GM12878 (cell line): ENCODE data around the gene PTPN21. TPM values are rescaled to one million over a fixed set of nuclear protein-coding genes. Genes with fewer than 3 reads are reported as not detected.

Experiments
- ATAC-seq: fragments of 200-7000 bp; cut with Tn5 transposase; 3 replicates; pipeline ENCODE4 v1.9.1; 2020; ENCODE audit warnings: mild to moderate bottlenecking, moderate library complexity
- BruUV-seq: library from RNA; stranded (reverse); fragments of 400-500 nt; replicated peaks from 2 replicates; lab custom pipeline; 2021; lab: Mats Ljungman, UMichigan
- CTCF ChIA-PET: fragments of 300-600 bp; sonication (Branson Sonifier 250); formaldehyde crosslinking; extraction: SDS; loops from one replicate; lab custom pipeline; 2021; ENCODE audit warnings: inconsistent platforms; lab: Yijun Ruan, JAX
- POLR2A ChIA-PET: fragments of 350-600 bp; formaldehyde crosslinking; extraction: SDS; loops from one replicate; lab custom pipeline; 2021; ENCODE audit warnings: inconsistent platforms; lab: Charles Lee
- RAD21 ChIA-PET: fragments of 300-600 bp; sonication (Branson Sonifier 250); formaldehyde crosslinking; loops from one replicate; lab custom pipeline; 2023; ENCODE audit warnings: antibody characterized with exemption; ENCODE audit not compliant: unreplicated experiment; lab: Charles Lee
- SMC1A ChIA-PET: fragments of 300-600 bp; sonication (Branson Sonifier 250); formaldehyde crosslinking; loops from one replicate; lab custom pipeline; 2023; ENCODE audit not compliant: unreplicated experiment, uncharacterized antibody; lab: Charles Lee
- DNase-seq: peaks from one replicate; pipeline ENCODE4 v3.0.0-alpha.2; 2011; ENCODE audit warnings: low read depth, low spot score
- FAIRE-seq: peaks from 3 replicates; lab custom pipeline; 2011; peaks lifted over from hg19 to GRCh38; lab: Jason Lieb, UNC
- H2AFZ ChIP-seq: 2 replicates; pipeline ENCODE4 v1.6.0; 2011; ENCODE audit warnings: low read depth, low read length, control low read depth; ENCODE audit not compliant: control insufficient read depth
- H3K27ac ChIP-seq: 2 replicates; pipeline ENCODE4 v1.5.1; 2011; ENCODE audit warnings: control low read depth; ENCODE audit not compliant: control insufficient read depth, insufficient read depth
- H3K27me3 ChIP-seq, 2 experiments: replicated peaks in 1 of 2; 2 replicates each; pipeline versions ENCODE4 v1.6.0 to v1.6.1; 2011; ENCODE audit warnings: low read length in 1 of 2; ENCODE audit not compliant: control insufficient read depth in 2 of 2, insufficient read depth in 2 of 2
- H3K36me3 ChIP-seq, 2 experiments: 2 replicates each; pipeline ENCODE4 v1.5.1; 2011; ENCODE audit warnings: low read length in 1 of 2; ENCODE audit not compliant: control insufficient read depth in 2 of 2, insufficient read depth in 2 of 2
- H3K4me1 ChIP-seq: 2 replicates; pipeline ENCODE4 v1.6.1; 2011; ENCODE audit warnings: mild to moderate bottlenecking, low read length, moderate library complexity, mixed read lengths; ENCODE audit not compliant: control insufficient read depth, insufficient read depth
- H3K4me2 ChIP-seq: 2 replicates; pipeline ENCODE4 v1.6.0; 2011; ENCODE audit warnings: control low read depth; ENCODE audit not compliant: control insufficient read depth, insufficient read depth
- H3K4me3 ChIP-seq: fragments of 200-600 bp; sonication (generic); 2 replicates; pipeline ENCODE4 v1.5.1; 2016
- H3K79me2 ChIP-seq: 2 replicates; pipeline ENCODE4 v1.6.0; 2011; ENCODE audit warnings: low read length; ENCODE audit not compliant: control insufficient read depth, insufficient read depth
- H3K9ac ChIP-seq: 2 replicates; pipeline ENCODE4 v1.8.0; 2011; ENCODE audit warnings: low read length, control low read depth, mixed read lengths; ENCODE audit not compliant: control insufficient read depth, insufficient read depth
- H3K9me3 ChIP-seq: replicated peaks from 3 replicates; pipeline ENCODE4 v1.5.1; 2011; ENCODE audit warnings: mild to moderate bottlenecking, low read length; ENCODE audit not compliant: control insufficient read depth, insufficient read depth
- H4K20me1 ChIP-seq: 2 replicates; pipeline ENCODE4 v1.6.0; 2011; ENCODE audit not compliant: control insufficient read depth, insufficient read depth
- ATF7 ChIP-seq: fragments of 450-650 bp; IDR thresholded peaks from 2 replicates; pipeline ENCODE4 v1.6.1; 2016; ENCODE audit warnings: low read depth, mild to moderate bottlenecking
- EZH2 ChIP-seq: IDR thresholded peaks from 2 replicates; pipeline ENCODE4 v1.6.1; 2012; ENCODE audit warnings: low read depth, mild to moderate bottlenecking, control low read depth, inconsistent platforms, low read length, borderline replicate concordance; ENCODE audit not compliant: control insufficient read depth
- HDAC2 ChIP-seq: fragments of 200-600 bp; sonication (generic); IDR thresholded peaks from 2 replicates; pipeline ENCODE4 v1.6.1; 2017
- MYB ChIP-seq: fragments of 150-350 bp; IDR thresholded peaks from 2 replicates; pipeline ENCODE4 v1.6.1; 2014; ENCODE audit warnings: mild to moderate bottlenecking, low read depth, low read length, borderline replicate concordance
- MYC ChIP-seq: IDR thresholded peaks from 2 replicates; pipeline ENCODE4 v1.6.1; 2011; ENCODE audit warnings: mild to moderate bottlenecking, low read length, moderate library complexity, inconsistent platforms; ENCODE audit not compliant: insufficient read depth, insufficient replicate concordance, insufficient read length, severe bottlenecking
- RFX5 ChIP-seq: IDR thresholded peaks from 2 replicates; pipeline ENCODE4 v1.6.1; 2011; ENCODE audit warnings: low read depth, low read length, improper control_type of control experiment
- STAT1 ChIP-seq: fragments of 450-650 bp; conservative IDR thresholded peaks from 2 replicates; pipeline ENCODE4 v1.6.1; 2014; ENCODE audit warnings: antibody characterized with exemption, mild to moderate bottlenecking
- STAT3 ChIP-seq: IDR thresholded peaks from 2 replicates; pipeline ENCODE4 v1.6.1; 2011; ENCODE audit warnings: low read depth, low read length, improper control_type of control experiment
- TARDBP ChIP-seq: IDR thresholded peaks from 2 replicates; pipeline ENCODE4 v1.6.1; 2016; ENCODE audit warnings: borderline replicate concordance
- ZNF24 ChIP-seq: fragments of 450-650 bp; IDR thresholded peaks from 2 replicates; pipeline ENCODE4 v1.6.1; 2017; ENCODE audit warnings: antibody characterized with exemption, mild to moderate bottlenecking
- ZNF274 ChIP-seq: IDR thresholded peaks from one replicate; pipeline ENCODE4 v1.8.0; 2011; ENCODE audit not compliant: insufficient read length, insufficient read depth
- WGBS: methylation state at CpG from one replicate; pipeline ENCODE4 v1.1.6; 2016; ENCODE audit warnings: low lambda C conversion rate; ENCODE audit not compliant: insufficient replicate concordance, insufficient coverage; ENCODE audit errors: missing lambda C conversion rate; 5-methylcytosine and 5-hydroxymethylcytosine counted together
- in situ Hi-C: fragments of 300-500 bp; cut with MboI; formaldehyde crosslinking; loops from 9 replicates; pipeline ENCODE4 v1.14.3; 2018; ENCODE audit warnings: mixed read lengths
- intact Hi-C: fragments of 100-400 bp; cut with micrococcal nuclease; formaldehyde crosslinking; loops from one replicate; pipeline ENCODE4 v1.14.2; 2022; ENCODE audit not compliant: unreplicated experiment
- polyA plus RNA-seq, 11 experiments: library from polyadenylated mRNA; depleted of rRNA in 4 of 11; unstranded in 6 of 11; stranded (reverse) in 5 of 11; fragments of >200 nt; fragmentation: Nextera tagmentation in 4 of 11; fragmentation: Illumina TruSeq in 1 of 11; extraction: Ambion mirVana in 4 of 11; extraction: Trizol in 1 of 11; gene quantifications; 1 replicate in 1 of 11; 2 replicates in 10 of 11; pipeline versions ENCODE4 v1.2.1 to v1.2.3, GENCODE V29; 2011 to 2016; ENCODE audit warnings: inconsistent platforms in 2 of 11, missing spikeins in 2 of 11, low read depth in 1 of 11
- total RNA-seq, 4 experiments: library from RNA; depleted of rRNA in 3 of 4; stranded (reverse); fragments of >200 nt in 3 of 4; fragmentation: Illumina TruSeq in 1 of 4; extraction: Trizol in 1 of 4; gene quantifications; 2 replicates each; pipeline versions ENCODE4 v1.2.1 to v1.2.3, GENCODE V29; 2013 to 2021
- TF ChIP-seq, protein P1 (sequence below): IDR thresholded peaks from 2 replicates; pipeline ENCODE4 v1.6.1; 2012; ENCODE audit warnings: low read depth, low read length, improper control_type of control experiment

PTPN21 gene
- total and polyA plus RNA-seq, 10 of the 15 experiments (the other 5 are each of a cell fraction or from before 2014, with no cell fraction given): 0.01 to 0.23 (median 0.04) TPM; not detected in 3

GRCh38 chr14:88541324-88541723 is 13.5 kb downstream of the PTPN21 start:
- peak; percentile 75 for FAIRE-seq
- Histone ChIP-seq H3K9ac (no peak overlapping the region), H2AFZ (no peak overlapping the region), H3K36me3 (no peaks in the 10 kb centered on the region), H4K20me1 (no peaks in the 10 kb centered on the region), H3K4me2 (no peak overlapping the region), H3K79me2 (no peaks in the 10 kb centered on the region), H3K9me3 (no peaks in the 10 kb centered on the region), H3K27me3 (no peaks in the 10 kb centered on the region), H3K4me1 (no peaks in the 10 kb centered on the region), H3K27ac (no peak overlapping the region), H3K4me3 (no peak overlapping the region)
- SMC1A ChIA-PET: interaction anchor here (1.0 kb wide), 1 partner anchor 36 kb away, joined by 3 read pairs; no protein-coding TSS in a partner anchor
- DNase-seq: no peak
- no peak for ATAC-seq
- no TSS peak for BruUV-seq
- TF ChIP-seq ATF7 (no peak), RFX5 (no peak), STAT1 (no peak), TARDBP (no peak), HDAC2 (no peak), MYB (no peak), MYC (no peak), ZNF24 (no peak), EZH2 (no peak)
- WGBS: 100% methylated on average over 1 of the region's 1 CpG
- CTCF ChIA-PET: no interaction called here
- POLR2A ChIA-PET: no interaction called here
- in situ Hi-C loops: no loop called here
- intact Hi-C loops: no loop called here
- RAD21 ChIA-PET: no interaction called here

DNA sequence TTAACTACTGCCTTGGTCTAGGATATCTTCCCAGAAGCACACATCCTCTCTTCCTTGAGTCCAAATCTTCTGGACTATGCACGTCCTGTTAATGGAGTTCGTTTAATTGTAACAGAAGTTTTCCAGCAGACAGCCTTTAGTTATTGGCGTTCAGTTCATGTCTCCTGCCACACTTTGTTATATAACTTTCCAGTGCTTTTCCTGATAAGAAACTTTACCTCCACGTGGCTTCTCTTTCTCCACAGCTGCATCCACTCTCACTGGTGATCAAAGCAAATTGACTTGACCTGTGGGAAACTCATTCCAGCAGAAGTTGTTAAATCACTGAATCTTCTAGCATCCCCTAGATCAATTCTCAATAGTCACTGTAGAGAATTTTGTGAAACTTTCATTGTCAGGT is 19.0 kb downstream of the PTPN21 start:
- SMC1A ChIA-PET: no interaction called here
- Histone ChIP-seq H3K27me3 (no peaks in the 10 kb centered on the region), H3K9me3 (no peaks in the 10 kb centered on the region), H2AFZ (no peak overlapping the region), H3K36me3 (no peaks in the 10 kb centered on the region), H4K20me1 (no peaks in the 10 kb centered on the region), H3K79me2 (no peaks in the 10 kb centered on the region), H3K4me3 (no peak overlapping the region), H3K9ac (no peak overlapping the region), H3K4me2 (no peak overlapping the region), H3K4me1 (no peaks in the 10 kb centered on the region), H3K27ac (no peak overlapping the region)
- RAD21 ChIA-PET: no interaction called here
- POLR2A ChIA-PET: no interaction called here
- FAIRE-seq (no peak), ATAC-seq (no peak), DNase-seq (no peak)
- intact Hi-C loops: no loop called here
- no TSS peak for BruUV-seq
- TF ChIP-seq ZNF274 (no peak), MYC (no peak), STAT3 (no peak)
- TF ChIP-seq, protein P1, sequence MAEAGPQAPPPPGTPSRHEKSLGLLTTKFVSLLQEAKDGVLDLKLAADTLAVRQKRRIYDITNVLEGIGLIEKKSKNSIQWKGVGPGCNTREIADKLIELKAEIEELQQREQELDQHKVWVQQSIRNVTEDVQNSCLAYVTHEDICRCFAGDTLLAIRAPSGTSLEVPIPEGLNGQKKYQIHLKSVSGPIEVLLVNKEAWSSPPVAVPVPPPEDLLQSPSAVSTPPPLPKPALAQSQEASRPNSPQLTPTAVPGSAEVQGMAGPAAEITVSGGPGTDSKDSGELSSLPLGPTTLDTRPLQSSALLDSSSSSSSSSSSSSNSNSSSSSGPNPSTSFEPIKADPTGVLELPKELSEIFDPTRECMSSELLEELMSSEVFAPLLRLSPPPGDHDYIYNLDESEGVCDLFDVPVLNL: no peak
- CTCF ChIA-PET: no interaction called here
- 34% methylated on average over 4 of the region's 4 CpGs for WGBS
- in situ Hi-C loops: no loop called here
